ENCODE data around the gene RNFT2.

RNFT2 gene

DNA sequence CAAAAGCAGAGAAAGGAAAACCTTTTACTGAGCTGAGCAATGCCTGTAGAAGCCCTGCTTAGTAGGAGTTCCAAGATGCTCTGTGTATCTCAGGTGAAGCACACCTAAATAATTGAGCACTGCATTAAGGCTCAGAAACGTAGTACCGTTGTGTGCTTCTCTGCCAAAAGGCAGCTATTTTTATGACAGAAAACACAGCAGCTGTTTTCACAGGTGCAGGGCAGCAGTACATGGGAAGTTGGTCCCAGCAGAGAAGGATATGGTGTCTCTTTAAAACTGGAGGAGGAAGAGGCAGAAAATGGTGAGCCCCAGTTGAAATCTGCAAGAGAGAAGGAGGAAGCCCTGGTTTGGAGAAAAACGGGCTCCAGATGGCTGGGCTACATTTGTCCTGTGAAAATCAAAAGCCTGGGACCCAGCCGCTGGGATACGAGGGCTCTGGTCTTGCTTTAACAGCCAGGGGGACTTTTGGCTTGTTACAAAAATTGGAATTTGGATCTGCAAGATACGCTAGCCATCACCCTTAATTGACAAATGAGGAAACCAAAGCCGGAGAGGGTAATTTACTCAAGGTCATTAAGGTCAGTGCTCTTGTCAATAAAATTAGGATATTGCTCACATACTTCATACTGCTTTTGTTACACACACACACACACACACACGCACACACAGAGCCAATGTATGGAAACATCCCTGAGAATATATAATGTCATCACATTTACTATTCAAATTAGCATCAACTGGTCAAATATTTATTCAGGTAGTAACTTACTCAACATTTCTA lies 27.6 kb upstream of the RNFT2 start:
- H3K9me3 ChIP-seq, result no peaks in the 10 kb centered on the region
- no peak overlapping the region for H3K4me3 ChIP-seq
- TF ChIP-seq, protein P1, sequence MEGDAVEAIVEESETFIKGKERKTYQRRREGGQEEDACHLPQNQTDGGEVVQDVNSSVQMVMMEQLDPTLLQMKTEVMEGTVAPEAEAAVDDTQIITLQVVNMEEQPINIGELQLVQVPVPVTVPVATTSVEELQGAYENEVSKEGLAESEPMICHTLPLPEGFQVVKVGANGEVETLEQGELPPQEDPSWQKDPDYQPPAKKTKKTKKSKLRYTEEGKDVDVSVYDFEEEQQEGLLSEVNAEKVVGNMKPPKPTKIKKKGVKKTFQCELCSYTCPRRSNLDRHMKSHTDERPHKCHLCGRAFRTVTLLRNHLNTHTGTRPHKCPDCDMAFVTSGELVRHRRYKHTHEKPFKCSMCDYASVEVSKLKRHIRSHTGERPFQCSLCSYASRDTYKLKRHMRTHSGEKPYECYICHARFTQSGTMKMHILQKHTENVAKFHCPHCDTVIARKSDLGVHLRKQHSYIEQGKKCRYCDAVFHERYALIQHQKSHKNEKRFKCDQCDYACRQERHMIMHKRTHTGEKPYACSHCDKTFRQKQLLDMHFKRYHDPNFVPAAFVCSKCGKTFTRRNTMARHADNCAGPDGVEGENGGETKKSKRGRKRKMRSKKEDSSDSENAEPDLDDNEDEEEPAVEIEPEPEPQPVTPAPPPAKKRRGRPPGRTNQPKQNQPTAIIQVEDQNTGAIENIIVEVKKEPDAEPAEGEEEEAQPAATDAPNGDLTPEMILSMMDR (IDR thresholded peaks at IDR 0.05), result no peak
- H3K36me3 ChIP-seq, result peaks cover 0 to 6% (median 0%) of the 10 kb centered on the region in 3 donors
- DNase-seq, result no peak
- H3K4me1 ChIP-seq, result peaks cover 0 to 13% (median 9%) of the 10 kb centered on the region in 4 donors
- peaks cover 0 to 9% of the 10 kb centered on the region in 2 donors for H3K27me3 ChIP-seq
- no peak overlapping the region for H3K27ac ChIP-seq
- intact Hi-C loops (cut with DNase I; ENCODE audit: low total_unique reads), result no loop called here

DNA sequence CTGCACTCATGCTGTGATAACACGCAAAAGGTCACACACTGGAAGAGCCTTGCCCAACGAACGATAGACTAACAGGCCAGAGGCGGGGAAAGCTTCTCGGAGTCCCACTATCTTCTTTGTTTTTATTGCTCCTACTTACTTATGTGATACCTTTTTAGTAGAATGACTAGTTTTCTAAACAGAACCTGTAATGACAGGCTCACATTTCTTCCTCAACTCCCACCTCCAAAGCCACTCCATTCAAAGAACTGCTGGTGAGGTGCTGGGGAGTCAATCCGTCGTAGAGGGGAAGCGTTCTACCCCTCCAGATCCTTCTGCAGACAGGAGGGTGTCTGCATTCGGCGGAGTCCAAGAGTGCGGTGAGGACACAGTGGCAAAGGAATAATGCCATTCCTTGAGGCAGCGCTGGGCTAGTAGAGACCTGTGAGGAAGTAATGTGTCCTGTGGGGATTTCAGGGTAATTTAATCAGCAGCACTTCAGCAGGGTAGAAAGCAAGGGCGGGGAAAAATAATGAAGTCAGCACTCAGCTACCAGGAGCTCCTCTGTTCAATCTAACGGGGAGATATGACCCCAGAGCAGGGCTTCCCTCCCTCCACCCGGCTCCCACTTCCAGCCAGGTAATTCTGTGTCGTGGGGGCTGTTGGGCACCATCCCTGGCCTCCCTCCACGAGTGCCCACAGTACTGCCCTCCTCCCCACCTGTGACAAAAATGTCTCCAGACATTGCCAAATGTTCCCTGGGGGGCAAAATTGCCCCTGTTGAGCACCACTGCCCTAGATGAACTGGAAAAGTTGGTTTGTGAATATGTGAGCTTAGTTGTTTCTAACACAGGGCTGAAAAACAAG lies 25.4 kb upstream of the RNFT2 start:
- Histone ChIP-seq H3K4me3 (no peak overlapping the region), H3K27ac (no peak overlapping the region), H3K9me3 (no peaks in the 10 kb centered on the region), H3K27me3 (peaks cover 0 to 9% of the 10 kb centered on the region in 2 donors), H3K36me3 (peaks cover 15 to 28% (median 17%) of the 10 kb centered on the region in 3 donors), H3K4me1 (peaks cover 0 to 13% (median 9%) of the 10 kb centered on the region in 4 donors)
- DNase-seq, result no peak
- intact Hi-C loops (cut with DNase I; ENCODE audit: low total_unique reads), result no loop called here
- TF ChIP-seq, protein P1 (IDR thresholded peaks at IDR 0.05), result no peak

DNA sequence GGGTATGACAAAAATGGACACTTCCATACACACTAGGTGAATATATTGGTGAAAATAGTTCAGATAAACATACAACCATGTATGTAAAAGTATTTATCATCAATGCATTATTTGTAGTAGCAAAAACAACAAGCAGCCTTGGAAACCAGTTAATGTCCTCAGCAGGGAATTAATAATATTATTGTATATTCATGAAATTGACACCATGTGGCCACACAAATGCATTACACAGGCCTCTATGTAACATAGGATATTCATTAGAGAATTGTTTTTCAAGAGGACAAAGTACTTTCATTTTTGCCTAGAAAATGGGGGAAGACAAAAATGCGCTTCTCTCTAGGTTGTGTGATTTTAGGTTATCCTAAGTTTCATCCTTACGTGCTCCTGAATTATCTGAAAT lies 24.6 kb upstream of the RNFT2 start:
- DNase-seq, result no peak
- Histone ChIP-seq H3K27me3 (peaks cover 0 to 9% of the 10 kb centered on the region in 2 donors), H3K4me1 (peaks cover 0 to 15% (median 8%) of the 10 kb centered on the region in 4 donors), H3K27ac (no peak overlapping the region), H3K36me3 (peaks cover 15 to 32% (median 17%) of the 10 kb centered on the region in 3 donors), H3K4me3 (no peak overlapping the region), H3K9me3 (no peaks in the 10 kb centered on the region)
- intact Hi-C loops (cut with DNase I; ENCODE audit: low total_unique reads), result no loop called here
- TF ChIP-seq, protein P1 (IDR thresholded peaks at IDR 0.05), result no peak

DNA sequence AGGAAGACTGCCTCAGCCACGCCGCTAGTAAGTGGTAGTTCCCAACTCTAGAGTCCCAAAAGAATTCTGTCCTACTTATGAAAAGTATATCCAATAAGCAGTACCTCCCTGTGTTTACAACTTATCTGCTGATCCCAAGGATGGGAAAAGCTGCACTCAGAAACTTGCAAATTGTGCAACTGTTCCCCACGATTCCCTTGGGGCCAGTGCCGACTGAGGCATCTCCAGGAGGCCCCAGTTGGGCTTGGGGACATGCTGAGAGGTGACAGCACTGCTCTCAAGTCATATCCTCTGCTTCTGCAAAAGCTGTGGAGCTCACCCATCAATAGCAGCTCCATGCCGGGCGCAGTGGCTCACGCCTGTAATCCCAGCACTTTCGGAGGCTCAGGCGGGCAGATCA lies 23.9 kb upstream of the RNFT2 start:
- intact Hi-C loops (cut with DNase I; ENCODE audit: low total_unique reads), result no loop called here
- DNase-seq, result no peak
- TF ChIP-seq, protein P1 (IDR thresholded peaks at IDR 0.05), result no peak

DNA sequence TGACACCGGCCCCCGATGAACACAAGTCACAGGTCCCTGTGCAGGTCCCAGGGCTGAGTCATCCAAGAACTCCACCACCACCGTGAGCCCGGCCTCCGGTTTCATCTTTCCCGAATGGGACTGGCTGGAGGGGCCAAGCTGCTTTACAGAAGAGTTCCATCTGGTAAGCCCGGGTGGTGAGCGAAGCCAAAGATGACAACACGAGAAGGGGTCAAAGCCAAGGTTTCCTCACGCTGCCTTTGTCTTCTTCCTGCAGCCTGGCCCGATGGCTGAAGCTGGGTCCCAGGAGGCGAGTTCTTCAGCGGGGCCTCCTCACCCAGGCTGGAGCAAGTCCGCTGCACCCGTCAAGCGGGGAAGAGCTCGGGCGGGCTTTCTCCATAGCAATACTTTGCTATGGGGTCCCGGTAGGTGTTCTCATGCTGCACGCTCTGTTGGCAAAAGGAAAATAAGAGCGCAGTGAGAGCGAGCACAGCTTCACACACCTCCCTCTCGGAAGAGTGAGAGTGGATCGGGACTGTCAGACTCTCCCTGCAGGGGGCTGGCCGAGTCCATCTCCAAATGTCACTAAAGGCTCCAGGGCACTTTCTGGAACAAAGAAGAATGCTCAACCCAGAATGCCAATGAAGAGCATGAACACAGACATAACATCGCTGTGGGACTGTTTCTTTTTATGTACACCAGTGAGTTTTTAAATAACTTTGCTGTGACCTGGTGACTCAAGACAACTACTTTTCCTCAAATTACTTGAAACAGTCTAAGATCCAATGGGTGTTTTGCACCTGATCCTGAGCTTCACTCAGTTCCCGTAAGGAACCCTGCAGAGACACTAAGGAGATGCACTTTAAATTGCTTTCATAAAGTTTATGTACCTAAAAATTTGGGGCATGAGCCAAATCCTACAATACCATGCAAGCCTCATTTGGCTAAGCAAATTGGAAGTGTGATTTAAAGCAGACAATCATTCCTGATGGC lies 20.4 kb upstream of the RNFT2 start:
- Histone ChIP-seq H3K27ac (no peak overlapping the region), H3K36me3 (peaks cover 17 to 60% (median 23%) of the 10 kb centered on the region in 3 donors), H3K27me3 (no peaks in the 10 kb centered on the region), H3K4me3 (no peak overlapping the region), H3K4me1 (peaks cover 0 to 3% (median 0%) of the 10 kb centered on the region in 4 donors), H3K9me3 (no peaks in the 10 kb centered on the region)
- intact Hi-C loops (cut with DNase I; ENCODE audit: low total_unique reads), result no loop called here
- peak; percentile 76 to 78 for DNase-seq
- TF ChIP-seq, protein P1 (IDR thresholded peaks at IDR 0.05), result no peak

More for the DNA sequence above, 23.9 kb upstream of the RNFT2 start:
- Histone ChIP-seq H3K27ac (no peak overlapping the region), H3K9me3 (no peaks in the 10 kb centered on the region), H3K36me3 (peaks cover 15 to 32% (median 17%) of the 10 kb centered on the region in 3 donors), H3K4me1 (peaks cover 0 to 9% (median 2%) of the 10 kb centered on the region in 4 donors), H3K27me3 (peaks cover 0 to 8% of the 10 kb centered on the region in 2 donors), H3K4me3 (no peak overlapping the region)
